ENCODE results near the gene NDUFV3.
"Not testable (repeated sequence)": the region's sequence is repeated elsewhere in the genome, so short reads cannot be mapped to it uniquely, and the experiment has no call there.

The NDUFV3 gene

GRCh38 chr21:42855937-42856335 is 37.2 kb upstream of the NDUFV3 start:
- DNase-seq (ENCODE audit: low read depth, low spot score) = no peak

- no peak for DNase-seq (ENCODE audit: low read depth, low spot score)
Measured at GRCh38 chr21:42857216-42857615, 35.9 kb upstream of the NDUFV3 start.

GRCh38 chr21:42858185-42858847 is 34.8 kb upstream of the NDUFV3 start:
- no peak for DNase-seq (ENCODE audit: low read depth, low spot score)

- DNase-seq (ENCODE audit: low read depth, low spot score) = no peak
Measured at GRCh38 chr21:42858957-42859890, 33.9 kb upstream of the NDUFV3 start.

- no peak for DNase-seq (ENCODE audit: low read depth, low spot score)
Measured at GRCh38 chr21:42859891-42860230, 33.2 kb upstream of the NDUFV3 start.

GRCh38 chr21:42860345-42860744 is 32.8 kb upstream of the NDUFV3 start:
- no peak for DNase-seq (ENCODE audit: low read depth, low spot score)

- DNase-seq (ENCODE audit: low read depth, low spot score) = no peak
Measured at GRCh38 chr21:42861311-42861847, 31.7 kb upstream of the NDUFV3 start.

- DNase-seq (ENCODE audit: low read depth, low spot score) = peak; percentile 25
Measured at GRCh38 chr21:42861848-42862400, 31.2 kb upstream of the NDUFV3 start.

GRCh38 chr21:42862774-42863503 is 30.2 kb upstream of the NDUFV3 start:
- DNase-seq (ENCODE audit: low read depth, low spot score) = no peak

GRCh38 chr21:42863504-42863870 is 29.6 kb upstream of the NDUFV3 start:
- DNase-seq (ENCODE audit: low read depth, low spot score) = no peak

- no peak for DNase-seq (ENCODE audit: low read depth, low spot score)
Measured at GRCh38 chr21:42864286-42864685, 28.8 kb upstream of the NDUFV3 start.

- DNase-seq (ENCODE audit: low read depth, low spot score) = no peak
Measured at GRCh38 chr21:42864815-42865775, 28.0 kb upstream of the NDUFV3 start.

- no peak for DNase-seq (ENCODE audit: low read depth, low spot score)
Measured at GRCh38 chr21:42865776-42866160, 27.3 kb upstream of the NDUFV3 start.

GRCh38 chr21:42868196-42868595 is 24.9 kb upstream of the NDUFV3 start:
- DNase-seq (ENCODE audit: low read depth, low spot score) = no peak

GRCh38 chr21:42873096-42873495 is 20.0 kb upstream of the NDUFV3 start:
- DNase-seq (ENCODE audit: low read depth, low spot score) = no peak

- DNase-seq (ENCODE audit: low read depth, low spot score) = not testable (repeated sequence)
Measured at GRCh38 chr21:42875811-42876210, 17.3 kb upstream of the NDUFV3 start.

GRCh38 chr21:42878678-42878992 is 14.5 kb upstream of the NDUFV3 start:
- no peak for DNase-seq (ENCODE audit: low read depth, low spot score)

GRCh38 chr21:42878993-42879787 is 13.9 kb upstream of the NDUFV3 start, which contains the start of gene WDR4:
Gene WDR4, minus strand, starts transcription at chr21:42879539. Its CDS starts 44 bp downstream, at chr21:42879495.
- peak; percentile 100 for DNase-seq (ENCODE audit: low read depth, low spot score)

GRCh38 chr21:42880352-42880751 is 12.8 kb upstream of the NDUFV3 start:
- no peak for DNase-seq (ENCODE audit: low read depth, low spot score)

GRCh38 chr21:42883921-42884320 is 9.2 kb upstream of the NDUFV3 start:
- DNase-seq (ENCODE audit: low read depth, low spot score) = no peak

All from astrocyte of the hippocampus (primary cell).